BJ (cell line): Measurements from ENCODE around the gene SOS1. TPM values are rescaled to one million over a fixed set of nuclear protein-coding genes. Genes with fewer than 3 reads are reported as not detected.
"Not testable (repeated sequence)": the region's sequence is repeated elsewhere in the genome, so short reads cannot be mapped to it uniquely, and the experiment has no call there.

Source experiments
- CTCF ChIA-PET: fragments of 350-600 bp; formaldehyde crosslinking; extraction: SDS; loops from one replicate; lab custom pipeline; 2021; ENCODE audit warnings: antibody characterized with exemption, inconsistent platforms; lab: Yijun Ruan, JAX
- POLR2A ChIA-PET: fragments of 300-600 bp; sonication (Branson Sonifier 250); formaldehyde crosslinking; extraction: SDS; loops from one replicate; lab custom pipeline; 2021; ENCODE audit warnings: antibody characterized with exemption; lab: Charles Lee
- DNase-seq: peaks from one replicate; pipeline ENCODE4 v3.0.0-alpha.2; 2011; ENCODE audit warnings: low read depth
- H3K27me3 ChIP-seq: 2 replicates; pipeline ENCODE4 v1.6.0; 2011; ENCODE audit warnings: low read length; ENCODE audit not compliant: control insufficient read depth, insufficient read depth
- H3K36me3 ChIP-seq: 2 replicates; pipeline ENCODE4 v1.5.1; 2011; ENCODE audit warnings: low read length; ENCODE audit not compliant: control insufficient read depth, insufficient read depth
- H3K4me3 ChIP-seq: 2 replicates; pipeline ENCODE4 v1.5.1; 2011; ENCODE audit warnings: low read depth, mild to moderate bottlenecking, control low read depth, low read length
- polyA plus RNA-seq: library from polyadenylated mRNA; depleted of rRNA; stranded (reverse); fragments of >200 nt; gene quantifications from 2 replicates; pipeline ENCODE4 v1.2.3, GENCODE V29; 2011
- TF ChIP-seq, protein P1 (sequence below): IDR thresholded peaks from 2 replicates; pipeline ENCODE4 v1.5.1; 2011; ENCODE audit warnings: low read depth, mild to moderate bottlenecking, control low read depth, inconsistent platforms, low read length, moderate library complexity; ENCODE audit not compliant: insufficient read depth

The SOS1 gene
- polyA plus RNA-seq, 1 experiment: 12.9 TPM

DNA sequence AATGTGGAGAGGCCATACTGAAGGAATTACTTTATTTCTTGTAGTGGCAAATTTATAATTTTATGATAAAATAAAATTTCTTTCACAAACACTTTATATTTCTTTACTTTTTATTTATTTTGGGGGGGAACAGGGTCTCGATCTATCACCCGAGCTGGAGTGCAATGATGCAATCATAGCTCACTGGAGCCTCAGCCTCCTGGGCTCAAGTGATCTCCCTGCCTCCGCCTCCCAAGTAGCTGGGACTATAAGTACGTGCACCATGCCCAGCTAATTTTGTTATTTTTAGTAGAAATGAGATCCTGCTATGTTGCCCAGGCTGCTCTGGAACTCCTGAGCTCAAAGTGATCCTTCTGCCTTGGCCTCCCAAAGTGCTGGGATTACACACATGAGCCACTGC, 59.6 kb downstream of the SOS1 start:
- Histone ChIP-seq H3K4me3 (no peak overlapping the region), H3K36me3 (no peaks in the 10 kb centered on the region), H3K27me3 (no peaks in the 10 kb centered on the region)
- CTCF ChIA-PET: interaction anchor here (0.6 to 16.6 kb wide), 6 partner anchors 12 to 668 kb away, joined by 3 to 201 read pairs (median 4); no protein-coding TSS in a partner anchor
- DNase-seq: no peak
- TF ChIP-seq, protein P1, sequence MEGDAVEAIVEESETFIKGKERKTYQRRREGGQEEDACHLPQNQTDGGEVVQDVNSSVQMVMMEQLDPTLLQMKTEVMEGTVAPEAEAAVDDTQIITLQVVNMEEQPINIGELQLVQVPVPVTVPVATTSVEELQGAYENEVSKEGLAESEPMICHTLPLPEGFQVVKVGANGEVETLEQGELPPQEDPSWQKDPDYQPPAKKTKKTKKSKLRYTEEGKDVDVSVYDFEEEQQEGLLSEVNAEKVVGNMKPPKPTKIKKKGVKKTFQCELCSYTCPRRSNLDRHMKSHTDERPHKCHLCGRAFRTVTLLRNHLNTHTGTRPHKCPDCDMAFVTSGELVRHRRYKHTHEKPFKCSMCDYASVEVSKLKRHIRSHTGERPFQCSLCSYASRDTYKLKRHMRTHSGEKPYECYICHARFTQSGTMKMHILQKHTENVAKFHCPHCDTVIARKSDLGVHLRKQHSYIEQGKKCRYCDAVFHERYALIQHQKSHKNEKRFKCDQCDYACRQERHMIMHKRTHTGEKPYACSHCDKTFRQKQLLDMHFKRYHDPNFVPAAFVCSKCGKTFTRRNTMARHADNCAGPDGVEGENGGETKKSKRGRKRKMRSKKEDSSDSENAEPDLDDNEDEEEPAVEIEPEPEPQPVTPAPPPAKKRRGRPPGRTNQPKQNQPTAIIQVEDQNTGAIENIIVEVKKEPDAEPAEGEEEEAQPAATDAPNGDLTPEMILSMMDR: no peak
- POLR2A ChIA-PET: interaction anchor here (0.6 kb wide), 1 partner anchor 38 kb away, joined by 5 read pairs; no protein-coding TSS in a partner anchor

DNA sequence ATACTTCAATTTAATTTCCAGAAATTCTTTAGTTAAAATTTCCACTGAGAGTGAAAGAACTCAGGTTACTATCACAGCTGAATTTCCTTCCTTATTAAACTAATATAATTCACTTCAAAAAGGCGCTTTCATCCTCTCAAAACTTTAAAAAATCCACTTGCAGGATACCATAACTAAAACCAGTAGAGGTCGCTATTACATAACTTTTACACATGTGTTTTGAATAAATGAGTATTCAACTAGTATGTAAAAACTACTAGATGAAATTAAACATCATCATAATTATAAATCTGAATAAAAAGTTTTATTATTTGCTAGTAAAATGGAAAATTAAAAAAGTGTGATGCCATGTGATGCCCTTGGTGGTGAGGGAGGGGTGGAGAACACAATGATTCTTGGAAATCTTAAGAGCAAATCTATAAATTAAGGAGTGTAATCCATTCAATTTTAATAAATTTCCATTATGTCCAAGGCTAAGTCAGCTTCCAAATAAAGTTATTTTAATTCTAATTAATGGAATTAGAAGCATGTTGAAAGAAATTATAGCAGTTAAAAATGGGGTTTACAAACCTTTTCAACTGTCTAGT, 61.4 kb downstream of the SOS1 start:
- Histone ChIP-seq H3K27me3 (no peaks in the 10 kb centered on the region), H3K36me3 (no peaks in the 10 kb centered on the region), H3K4me3 (no peak overlapping the region)
- TF ChIP-seq, protein P1: peak; percentile 49
- ChIA-PET CTCF (interaction anchor here (1.0 to 16.6 kb wide), 11 partner anchors 11 to 176 kb away, joined by 3 to 201 read pairs (median 4); partner anchors contain the start of gene SOS1), POLR2A (no interaction called here)
- peak; percentile 10 for DNase-seq

DNA sequence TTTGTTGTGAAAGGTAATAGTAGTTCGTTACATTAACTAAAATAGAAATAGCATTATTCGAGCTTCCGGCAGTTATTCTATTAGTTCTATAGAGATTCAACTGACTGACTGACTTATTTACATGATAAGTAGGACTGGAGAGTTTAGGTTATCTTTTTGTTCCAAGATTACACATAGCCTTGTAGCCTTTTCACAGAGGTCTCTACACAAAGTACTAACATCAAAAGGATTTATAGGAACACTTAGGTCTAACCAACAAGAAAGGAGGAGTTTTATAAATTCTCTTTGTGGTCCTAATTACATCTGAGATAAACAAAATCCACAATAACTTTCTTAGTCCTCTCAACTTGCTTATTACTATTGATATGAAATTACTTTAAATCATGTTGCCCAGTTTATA, 62.8 kb downstream of the SOS1 start:
- no peak for DNase-seq
- TF ChIP-seq, protein P1: no peak
- Histone ChIP-seq H3K4me3 (no peak overlapping the region), H3K36me3 (peaks cover 1% of the 10 kb centered on the region), H3K27me3 (no peaks in the 10 kb centered on the region)
- CTCF ChIA-PET: interaction anchor here (1.0 to 16.6 kb wide), 8 partner anchors 12 to 170 kb away, joined by 3 to 201 read pairs (median 5); partner anchors contain the start of gene SOS1
- POLR2A ChIA-PET: no interaction called here

DNA sequence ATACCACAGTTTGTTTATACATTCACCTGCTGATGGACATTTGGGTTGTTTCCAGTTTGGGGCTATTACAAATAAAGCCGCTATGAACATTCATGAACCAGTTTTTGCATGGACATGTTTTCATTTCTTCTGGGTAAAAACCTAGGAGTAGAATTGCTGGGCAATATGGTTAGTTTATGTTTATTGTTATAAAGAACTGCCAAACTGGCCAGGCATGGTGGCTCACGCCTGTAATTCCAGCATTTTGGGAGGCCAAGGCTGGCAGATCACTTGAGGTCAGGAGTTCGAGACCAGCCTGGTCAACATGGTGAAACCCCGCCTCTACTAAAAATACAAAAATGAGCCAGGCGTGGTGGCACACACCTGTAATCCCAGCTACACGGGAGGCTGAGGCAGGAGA, 68.2 kb downstream of the SOS1 start:
- DNase-seq: not testable (repeated sequence)

DNA sequence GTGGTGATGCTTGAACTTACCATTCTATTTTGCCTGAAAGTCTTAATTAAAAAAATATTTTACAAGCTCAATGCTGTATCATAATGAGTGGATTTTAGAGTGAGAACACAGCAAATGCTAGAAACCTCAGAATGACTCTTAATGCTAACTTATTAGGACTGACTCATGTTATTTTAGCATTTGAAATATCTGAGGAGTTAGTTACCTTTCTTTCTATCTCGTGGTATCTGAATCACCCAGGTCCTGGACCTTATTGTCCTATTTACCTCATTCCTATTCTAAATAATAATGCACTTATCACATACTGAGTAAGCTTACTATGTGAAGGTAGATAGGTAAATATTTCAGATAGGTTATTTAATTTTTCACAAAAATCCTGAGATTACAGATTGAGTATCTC, 70.7 kb downstream of the SOS1 start:
- TF ChIP-seq, protein P1: no peak
- Histone ChIP-seq H3K36me3 (peaks cover 1% of the 10 kb centered on the region), H3K4me3 (no peak overlapping the region), H3K27me3 (no peaks in the 10 kb centered on the region)
- ChIA-PET POLR2A (no interaction called here), CTCF (interaction anchor here (1.5 kb wide), 1 partner anchor 102 kb away, joined by 3 read pairs; no protein-coding TSS in a partner anchor)
- DNase-seq: no peak

More for the DNA sequence above, 68.2 kb downstream of the SOS1 start:
- H3K27me3 ChIP-seq, POLR2A ChIA-PET, H3K4me3 ChIP-seq, CTCF ChIA-PET, H3K36me3 ChIP-seq: not testable (repeated sequence)

DNA sequence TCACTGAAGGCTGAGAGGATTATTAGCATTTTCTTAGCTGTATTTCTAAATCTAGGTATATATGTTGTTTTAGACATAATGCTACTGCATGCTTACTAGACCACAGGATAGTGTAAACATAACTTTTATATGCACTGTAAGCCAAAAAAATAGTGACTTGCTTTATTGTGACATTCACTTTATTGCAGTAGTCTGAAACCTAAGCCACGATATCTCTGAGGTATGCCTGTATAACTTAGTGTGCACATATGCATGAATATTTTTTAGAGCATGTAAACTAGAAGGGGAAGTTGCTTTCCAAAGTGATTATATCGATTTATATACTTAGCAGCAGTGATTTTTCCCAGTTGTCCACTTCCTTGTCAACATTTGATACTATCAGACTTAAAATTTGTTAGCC, 81.8 kb downstream of the SOS1 start:
- DNase-seq: no peak
- no peaks in the 10 kb centered on the region for H3K27me3 ChIP-seq
- ChIA-PET POLR2A (no interaction called here), CTCF (interaction anchor here (1.3 to 2.6 kb wide), 2 partner anchors 189 to 191 kb away, joined by 3 to 6 read pairs; no protein-coding TSS in a partner anchor)
- no peak overlapping the region for H3K4me3 ChIP-seq
- TF ChIP-seq, protein P1: no peak
- H3K36me3 ChIP-seq: peaks cover 1% of the 10 kb centered on the region; the same call in 1 of the 2 replicates
